WTC11 (cell line): ENCODE results near the gene JAKMIP1.

Experiments
- TF ChIP-seq, protein P1 (sequence below): fragments of 200-600 bp; IDR thresholded peaks from 2 replicates; pipeline ENCODE4 v1.8.0; 2022; ENCODE audit warnings: antibody characterized with exemption
- TF ChIP-seq, protein P2 (sequence below): sonication (generic); formaldehyde crosslinking; IDR thresholded peaks from 2 replicates; pipeline ENCODE4 v1.8.0; 2022; ENCODE audit warnings: mild to moderate bottlenecking, missing genetic modification reagents
- TF ChIP-seq, protein P3 (sequence below): sonication (generic); formaldehyde crosslinking; IDR thresholded peaks from 2 replicates; pipeline ENCODE4 v1.8.1; 2023; ENCODE audit warnings: mild to moderate bottlenecking, missing genetic modification reagents, moderate library complexity

DNA sequence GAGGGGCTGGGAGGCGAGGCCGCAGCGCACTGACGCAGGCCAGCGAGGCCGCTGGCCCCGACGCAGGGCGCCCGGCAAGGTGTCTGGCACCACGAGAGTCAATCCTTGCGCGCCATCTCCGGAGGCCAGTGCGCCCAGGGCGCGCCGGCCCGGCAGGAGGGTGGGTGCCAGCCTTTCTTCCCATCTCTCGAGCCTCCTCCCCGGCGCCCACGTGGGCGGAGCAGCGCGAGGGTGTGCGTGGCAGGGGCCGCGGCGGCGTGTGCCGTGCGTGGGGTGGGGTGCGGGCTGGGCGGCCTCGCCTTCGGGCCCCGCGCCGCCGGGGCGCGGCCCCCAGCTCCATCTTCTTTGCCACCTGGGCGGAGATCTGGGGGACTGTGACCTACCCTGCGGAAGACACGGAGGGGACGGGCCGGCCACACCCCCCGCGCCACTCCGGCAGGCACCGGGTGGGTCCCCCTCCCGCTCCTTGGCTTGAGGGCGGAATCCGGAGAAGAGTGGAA is 877 bp downstream of the JAKMIP1 start:
- TF ChIP-seq, protein P1, sequence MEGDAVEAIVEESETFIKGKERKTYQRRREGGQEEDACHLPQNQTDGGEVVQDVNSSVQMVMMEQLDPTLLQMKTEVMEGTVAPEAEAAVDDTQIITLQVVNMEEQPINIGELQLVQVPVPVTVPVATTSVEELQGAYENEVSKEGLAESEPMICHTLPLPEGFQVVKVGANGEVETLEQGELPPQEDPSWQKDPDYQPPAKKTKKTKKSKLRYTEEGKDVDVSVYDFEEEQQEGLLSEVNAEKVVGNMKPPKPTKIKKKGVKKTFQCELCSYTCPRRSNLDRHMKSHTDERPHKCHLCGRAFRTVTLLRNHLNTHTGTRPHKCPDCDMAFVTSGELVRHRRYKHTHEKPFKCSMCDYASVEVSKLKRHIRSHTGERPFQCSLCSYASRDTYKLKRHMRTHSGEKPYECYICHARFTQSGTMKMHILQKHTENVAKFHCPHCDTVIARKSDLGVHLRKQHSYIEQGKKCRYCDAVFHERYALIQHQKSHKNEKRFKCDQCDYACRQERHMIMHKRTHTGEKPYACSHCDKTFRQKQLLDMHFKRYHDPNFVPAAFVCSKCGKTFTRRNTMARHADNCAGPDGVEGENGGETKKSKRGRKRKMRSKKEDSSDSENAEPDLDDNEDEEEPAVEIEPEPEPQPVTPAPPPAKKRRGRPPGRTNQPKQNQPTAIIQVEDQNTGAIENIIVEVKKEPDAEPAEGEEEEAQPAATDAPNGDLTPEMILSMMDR = no peak
- TF ChIP-seq, protein P2, sequence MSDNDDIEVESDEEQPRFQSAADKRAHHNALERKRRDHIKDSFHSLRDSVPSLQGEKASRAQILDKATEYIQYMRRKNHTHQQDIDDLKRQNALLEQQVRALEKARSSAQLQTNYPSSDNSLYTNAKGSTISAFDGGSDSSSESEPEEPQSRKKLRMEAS (CRISPR knock-in tag) = no peak
- TF ChIP-seq, protein P3, sequence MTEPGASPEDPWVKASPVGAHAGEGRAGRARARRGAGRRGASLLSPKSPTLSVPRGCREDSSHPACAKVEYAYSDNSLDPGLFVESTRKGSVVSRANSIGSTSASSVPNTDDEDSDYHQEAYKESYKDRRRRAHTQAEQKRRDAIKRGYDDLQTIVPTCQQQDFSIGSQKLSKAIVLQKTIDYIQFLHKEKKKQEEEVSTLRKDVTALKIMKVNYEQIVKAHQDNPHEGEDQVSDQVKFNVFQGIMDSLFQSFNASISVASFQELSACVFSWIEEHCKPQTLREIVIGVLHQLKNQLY = no peak
